Measurements from ENCODE around the gene ORC5. TPM values are rescaled to one million over a fixed set of nuclear protein-coding genes. Genes with fewer than 3 reads are reported as not detected.
A peak's percentile ranks its signal among the peaks of the same experiment; 100 is the strongest.

The ORC5 gene
- total RNA-seq, 1 donor from 2014 or later, result 27.9 TPM

DNA sequence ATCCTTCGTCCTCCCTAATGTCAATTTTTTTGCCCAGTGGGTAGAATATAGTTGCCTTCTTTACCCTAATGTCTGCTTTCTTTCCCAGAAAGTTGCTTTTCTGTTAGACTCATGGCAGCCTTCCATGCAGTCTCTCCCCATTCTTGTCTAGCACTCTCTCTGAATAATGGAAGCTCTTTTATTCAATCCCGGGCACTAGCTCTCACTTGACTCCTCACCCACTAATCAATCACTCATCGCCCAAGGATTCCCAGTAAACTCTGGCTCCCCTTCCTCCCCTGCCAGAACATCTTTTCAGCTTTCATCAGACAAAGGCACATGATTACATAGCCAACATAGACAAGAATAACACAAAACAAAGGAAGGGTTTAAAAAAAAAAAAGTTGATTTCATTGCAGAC is 118.2 kb downstream of the ORC5 start:
- Mint-ChIP-seq H3K9me3 (peaks cover 2% of the 10 kb centered on the region), H3K27ac (ENCODE audit: unreplicated experiment) (peak overlapping the region; percentile 8), H3K4me3 (no peak overlapping the region), H3K36me3 (ENCODE audit: low read depth) (no peaks in the 10 kb centered on the region), H3K27me3 (ENCODE audit: low read depth) (peaks cover 29% of the 10 kb centered on the region), H3K4me1 (peaks cover 10% of the 10 kb centered on the region)
- DNase-seq (ENCODE audit: low read depth, low spot score), result no peak
- TF ChIP-seq, protein P1, sequence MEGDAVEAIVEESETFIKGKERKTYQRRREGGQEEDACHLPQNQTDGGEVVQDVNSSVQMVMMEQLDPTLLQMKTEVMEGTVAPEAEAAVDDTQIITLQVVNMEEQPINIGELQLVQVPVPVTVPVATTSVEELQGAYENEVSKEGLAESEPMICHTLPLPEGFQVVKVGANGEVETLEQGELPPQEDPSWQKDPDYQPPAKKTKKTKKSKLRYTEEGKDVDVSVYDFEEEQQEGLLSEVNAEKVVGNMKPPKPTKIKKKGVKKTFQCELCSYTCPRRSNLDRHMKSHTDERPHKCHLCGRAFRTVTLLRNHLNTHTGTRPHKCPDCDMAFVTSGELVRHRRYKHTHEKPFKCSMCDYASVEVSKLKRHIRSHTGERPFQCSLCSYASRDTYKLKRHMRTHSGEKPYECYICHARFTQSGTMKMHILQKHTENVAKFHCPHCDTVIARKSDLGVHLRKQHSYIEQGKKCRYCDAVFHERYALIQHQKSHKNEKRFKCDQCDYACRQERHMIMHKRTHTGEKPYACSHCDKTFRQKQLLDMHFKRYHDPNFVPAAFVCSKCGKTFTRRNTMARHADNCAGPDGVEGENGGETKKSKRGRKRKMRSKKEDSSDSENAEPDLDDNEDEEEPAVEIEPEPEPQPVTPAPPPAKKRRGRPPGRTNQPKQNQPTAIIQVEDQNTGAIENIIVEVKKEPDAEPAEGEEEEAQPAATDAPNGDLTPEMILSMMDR (conservative IDR thresholded peaks at IDR 0.05), result no peak

DNA sequence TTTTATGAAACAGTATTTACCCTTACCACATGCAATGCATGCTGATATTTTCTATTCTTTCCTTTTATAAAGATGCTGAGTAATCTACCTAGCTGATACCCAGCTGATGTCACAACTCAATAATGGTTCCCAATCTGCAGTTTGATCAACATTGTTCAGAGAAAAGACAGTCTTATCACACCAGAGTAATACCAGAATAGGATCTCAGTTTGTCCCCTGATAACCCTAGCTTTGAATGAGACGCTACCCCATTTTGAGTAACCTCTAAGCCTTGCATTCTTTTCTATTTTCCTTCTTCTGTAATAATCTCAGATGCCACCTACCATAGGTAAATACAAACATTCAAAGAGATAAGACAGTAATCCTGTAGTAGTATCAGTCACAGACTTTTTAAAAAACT is 118.8 kb downstream of the ORC5 start:
- H3K36me3 Mint-ChIP-seq (ENCODE audit: low read depth), result no peaks in the 10 kb centered on the region
- peaks cover 27% of the 10 kb centered on the region for H3K27me3 Mint-ChIP-seq (ENCODE audit: low read depth)
- no peak for DNase-seq (ENCODE audit: low read depth, low spot score)
- H3K4me3 Mint-ChIP-seq, result no peak overlapping the region
- H3K9me3 Mint-ChIP-seq, result peaks cover 2% of the 10 kb centered on the region
- H3K4me1 Mint-ChIP-seq, result peaks cover 10% of the 10 kb centered on the region
- no peak overlapping the region for H3K27ac Mint-ChIP-seq (ENCODE audit: unreplicated experiment)
- TF ChIP-seq, protein P1 (conservative IDR thresholded peaks at IDR 0.05), result no peak

Other genes starting within 250 kb of the ORC5 start
- gene RELN, start 218.4 kb downstream of the ORC5 start, total RNA-seq, result 0.02 and 0.07 TPM in 2 replicates
- not detected in 2 replicates for gene LHFPL3, start 120.6 kb upstream of the ORC5 start, total RNA-seq

Measured in neural crest cell (in vitro differentiated cells).